GM23338 (cell line): Measurements from ENCODE around the gene JAKMIP1. TPM values are rescaled to one million over a fixed set of nuclear protein-coding genes. Genes with fewer than 3 reads are reported as not detected.

ENCODE experiments used
- CREB1 ChIP-seq: fragments of 250-450 bp; sonication (Bioruptor Pico); IDR thresholded peaks from 2 replicates; pipeline ENCODE4 v1.5.0; 2020; ENCODE audit warnings: low read depth, mild to moderate bottlenecking, moderate library complexity
- CTCF ChIP-seq, 2 experiments: fragments of 200-600 bp in 1 of 2; sonication (generic) in 1 of 2; conservative IDR thresholded peaks; 2 replicates each; pipeline versions ENCODE4 v1.5.1 to v1.6.1; 2016 to 2017; ENCODE audit warnings: antibody characterized with exemption in 2 of 2, low read depth in 2 of 2, mild to moderate bottlenecking in 2 of 2, moderate library complexity in 1 of 2
- ETS1 ChIP-seq: IDR thresholded peaks from 2 replicates; pipeline ENCODE4 v1.6.1; 2016; ENCODE audit warnings: antibody characterized with exemption
- EZH2phosphoT487 ChIP-seq: fragments of 200-600 bp; sonication (generic); IDR thresholded peaks from one replicate; pipeline ENCODE4 v1.8.1; 2018; ENCODE audit warnings: antibody characterized with exemption; ENCODE audit not compliant: unreplicated experiment
- POLR2AphosphoS5 ChIP-seq: IDR thresholded peaks from 2 replicates; pipeline ENCODE4 v1.6.1; 2016; ENCODE audit warnings: antibody characterized with exemption, low read depth
- STAT1 ChIP-seq: IDR thresholded peaks from one replicate; pipeline ENCODE4 v1.6.1; 2016; ENCODE audit warnings: antibody characterized with exemption; ENCODE audit not compliant: unreplicated experiment
- ZNF114 ChIP-seq: fragments of 250-450 bp; sonication (Bioruptor Pico); IDR thresholded peaks from 2 replicates; pipeline ENCODE4 v1.5.0; 2020; ENCODE audit warnings: mild to moderate bottlenecking, moderate library complexity
- ZNF331 ChIP-seq: fragments of 250-450 bp; sonication (Bioruptor Pico); IDR thresholded peaks from 2 replicates; pipeline ENCODE4 v1.5.0; 2020; ENCODE audit warnings: low read depth, mild to moderate bottlenecking, moderate library complexity
- polyA plus RNA-seq: library from polyadenylated mRNA; unstranded; fragments of >200 nt; fragmentation: Nextera tagmentation; extraction: Ambion mirVana; gene quantifications from 2 replicates; pipeline ENCODE4 v1.2.1, GENCODE V29; 2016
- total RNA-seq: library from RNA; depleted of rRNA; stranded (reverse); fragments of >200 nt; shearing (Covaris generic); gene quantifications from 2 replicates; pipeline ENCODE4 v1.2.3, GENCODE V29; 2014
- TF ChIP-seq, protein P1 (sequence below): fragments of 250-450 bp; sonication (Bioruptor Pico); IDR thresholded peaks from 2 replicates; pipeline ENCODE4 v1.5.0; 2020; ENCODE audit warnings: mild to moderate bottlenecking, moderate library complexity

JAKMIP1 gene
- total and polyA plus RNA-seq, 2 experiments from 2014 or later = 4.6 to 5.1 TPM

GRCh38 chr4:6074758-6075157 lies 125.6 kb downstream of the JAKMIP1 start (continued):
- TF ChIP-seq, protein P1, sequence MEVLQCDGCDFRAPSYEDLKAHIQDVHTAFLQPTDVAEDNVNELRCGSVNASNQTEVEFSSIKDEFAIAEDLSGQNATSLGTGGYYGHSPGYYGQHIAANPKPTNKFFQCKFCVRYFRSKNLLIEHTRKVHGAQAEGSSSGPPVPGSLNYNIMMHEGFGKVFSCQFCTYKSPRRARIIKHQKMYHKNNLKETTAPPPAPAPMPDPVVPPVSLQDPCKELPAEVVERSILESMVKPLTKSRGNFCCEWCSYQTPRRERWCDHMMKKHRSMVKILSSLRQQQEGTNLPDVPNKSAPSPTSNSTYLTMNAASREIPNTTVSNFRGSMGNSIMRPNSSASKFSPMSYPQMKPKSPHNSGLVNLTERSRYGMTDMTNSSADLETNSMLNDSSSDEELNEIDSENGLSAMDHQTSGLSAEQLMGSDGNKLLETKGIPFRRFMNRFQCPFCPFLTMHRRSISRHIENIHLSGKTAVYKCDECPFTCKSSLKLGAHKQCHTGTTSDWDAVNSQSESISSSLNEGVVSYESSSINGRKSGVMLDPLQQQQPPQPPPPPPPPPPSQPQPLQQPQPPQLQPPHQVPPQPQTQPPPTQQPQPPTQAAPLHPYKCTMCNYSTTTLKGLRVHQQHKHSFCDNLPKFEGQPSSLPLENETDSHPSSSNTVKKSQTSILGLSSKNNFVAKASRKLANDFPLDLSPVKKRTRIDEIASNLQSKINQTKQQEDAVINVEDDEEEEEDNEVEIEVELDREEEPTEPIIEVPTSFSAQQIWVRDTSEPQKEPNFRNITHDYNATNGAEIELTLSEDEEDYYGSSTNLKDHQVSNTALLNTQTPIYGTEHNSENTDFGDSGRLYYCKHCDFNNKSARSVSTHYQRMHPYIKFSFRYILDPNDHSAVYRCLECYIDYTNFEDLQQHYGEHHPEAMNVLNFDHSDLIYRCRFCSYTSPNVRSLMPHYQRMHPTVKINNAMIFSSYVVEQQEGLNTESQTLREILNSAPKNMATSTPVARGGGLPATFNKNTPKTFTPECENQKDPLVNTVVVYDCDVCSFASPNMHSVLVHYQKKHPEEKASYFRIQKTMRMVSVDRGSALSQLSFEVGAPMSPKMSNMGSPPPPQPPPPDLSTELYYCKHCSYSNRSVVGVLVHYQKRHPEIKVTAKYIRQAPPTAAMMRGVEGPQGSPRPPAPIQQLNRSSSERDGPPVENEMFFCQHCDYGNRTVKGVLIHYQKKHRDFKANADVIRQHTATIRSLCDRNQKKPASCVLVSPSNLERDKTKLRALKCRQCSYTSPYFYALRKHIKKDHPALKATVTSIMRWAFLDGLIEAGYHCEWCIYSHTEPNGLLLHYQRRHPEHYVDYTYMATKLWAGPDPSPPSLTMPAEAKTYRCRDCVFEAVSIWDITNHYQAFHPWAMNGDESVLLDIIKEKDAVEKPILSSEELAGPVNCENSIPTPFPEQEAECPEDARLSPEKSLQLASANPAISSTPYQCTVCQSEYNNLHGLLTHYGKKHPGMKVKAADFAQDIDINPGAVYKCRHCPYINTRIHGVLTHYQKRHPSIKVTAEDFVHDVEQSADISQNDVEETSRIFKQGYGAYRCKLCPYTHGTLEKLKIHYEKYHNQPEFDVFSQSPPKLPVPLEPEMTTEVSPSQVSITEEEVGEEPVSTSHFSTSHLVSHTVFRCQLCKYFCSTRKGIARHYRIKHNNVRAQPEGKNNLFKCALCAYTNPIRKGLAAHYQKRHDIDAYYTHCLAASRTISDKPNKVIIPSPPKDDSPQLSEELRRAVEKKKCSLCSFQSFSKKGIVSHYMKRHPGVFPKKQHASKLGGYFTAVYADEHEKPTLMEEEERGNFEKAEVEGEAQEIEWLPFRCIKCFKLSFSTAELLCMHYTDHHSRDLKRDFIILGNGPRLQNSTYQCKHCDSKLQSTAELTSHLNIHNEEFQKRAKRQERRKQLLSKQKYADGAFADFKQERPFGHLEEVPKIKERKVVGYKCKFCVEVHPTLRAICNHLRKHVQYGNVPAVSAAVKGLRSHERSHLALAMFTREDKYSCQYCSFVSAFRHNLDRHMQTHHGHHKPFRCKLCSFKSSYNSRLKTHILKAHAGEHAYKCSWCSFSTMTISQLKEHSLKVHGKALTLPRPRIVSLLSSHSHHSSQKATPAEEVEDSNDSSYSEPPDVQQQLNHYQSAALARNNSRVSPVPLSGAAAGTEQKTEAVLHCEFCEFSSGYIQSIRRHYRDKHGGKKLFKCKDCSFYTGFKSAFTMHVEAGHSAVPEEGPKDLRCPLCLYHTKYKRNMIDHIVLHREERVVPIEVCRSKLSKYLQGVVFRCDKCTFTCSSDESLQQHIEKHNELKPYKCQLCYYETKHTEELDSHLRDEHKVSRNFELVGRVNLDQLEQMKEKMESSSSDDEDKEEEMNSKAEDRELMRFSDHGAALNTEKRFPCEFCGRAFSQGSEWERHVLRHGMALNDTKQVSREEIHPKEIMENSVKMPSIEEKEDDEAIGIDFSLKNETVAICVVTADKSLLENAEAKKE = no peak
- TF ChIP-seq ZNF114 (no peak), EZH2phosphoT487 (no peak), POLR2AphosphoS5 (no peak), ZNF331 (no peak), ETS1 (no peak), STAT1 (no peak), CTCF (conservative IDR thresholded peaks at IDR 0.05; ENCODE audit: low read depth in 2 of 2) (no peak), CREB1 (CRISPR knock-in tag) (no peak)
